IMR-90 (cell line): ENCODE measurements around the gene LRP5. TPM values are rescaled to one million over a fixed set of nuclear protein-coding genes. Genes with fewer than 3 reads are reported as not detected.

Experiments
- ATAC-seq: fragments of 200-7000 bp; cut with Tn5 transposase; 2 replicates; pipeline ENCODE4 v1.9.1; 2020; ENCODE audit warnings: low read depth, mild to moderate bottlenecking, moderate library complexity
- BruUV-seq: library from RNA; stranded (reverse); fragments of 400-500 nt; replicated peaks from 2 replicates; lab custom pipeline; 2021; lab: Mats Ljungman, UMichigan
- CTCF ChIA-PET: fragments of 300-600 bp; formaldehyde crosslinking; extraction: SDS; loops from one replicate; lab custom pipeline; 2021; ENCODE audit warnings: antibody characterized with exemption; lab: Yijun Ruan, JAX
- POLR2A ChIA-PET: fragments of 300-600 bp; sonication (Branson Sonifier 250); formaldehyde crosslinking; loops from one replicate; lab custom pipeline; 2022; ENCODE audit warnings: antibody characterized with exemption; ENCODE audit not compliant: unreplicated experiment; lab: Charles Lee
- DNase-seq: peaks from one replicate; pipeline ENCODE4 v3.0.0; 2013
- H2AFZ ChIP-seq: replicated peaks from 2 replicates; pipeline ENCODE3; 2013; ENCODE audit warnings: low read length, mild to moderate bottlenecking; ENCODE audit not compliant: poor library complexity
- H2AK5ac ChIP-seq: 2 replicates; pipeline ENCODE4 v1.6.1; 2013; ENCODE audit warnings: low read depth, low read length, inconsistent platforms
- H2AK9ac ChIP-seq: replicated peaks from 2 replicates; pipeline ENCODE3; 2013; ENCODE audit warnings: mild to moderate bottlenecking, low read depth, low read length, moderate library complexity; ENCODE audit not compliant: poor library complexity
- H2BK120ac ChIP-seq: 2 replicates; pipeline ENCODE4 v1.6.1; 2013; ENCODE audit warnings: low read depth, low read length, inconsistent platforms
- H2BK15ac ChIP-seq: 3 replicates; pipeline ENCODE4 v1.6.1; 2013; ENCODE audit warnings: low read depth, low read length, inconsistent platforms
- H2BK20ac ChIP-seq: 2 replicates; pipeline ENCODE4 v1.6.1; 2013; ENCODE audit warnings: low read depth, mild to moderate bottlenecking, inconsistent platforms, low read length, moderate library complexity
- H2BK5ac ChIP-seq: 2 replicates; pipeline ENCODE4 v1.6.1; 2013; ENCODE audit warnings: mild to moderate bottlenecking, low read depth, low read length, inconsistent platforms; ENCODE audit not compliant: poor library complexity, severe bottlenecking
- H3K14ac ChIP-seq: replicated peaks from 2 replicates; pipeline ENCODE4 v1.6.1; 2013; ENCODE audit warnings: low read depth, low read length, inconsistent platforms
- H3K18ac ChIP-seq: 2 replicates; pipeline ENCODE4 v1.6.1; 2013; ENCODE audit warnings: low read depth, low read length, control low read depth
- H3K23ac ChIP-seq: 2 replicates; pipeline ENCODE4 v1.6.1; 2013; ENCODE audit warnings: low read depth, low read length, inconsistent platforms
- H3K27ac ChIP-seq: 2 replicates; pipeline ENCODE4 v1.5.1; 2013; ENCODE audit warnings: mild to moderate bottlenecking, control low read depth, low read length; ENCODE audit not compliant: insufficient read depth
- H3K27me3 ChIP-seq: 2 replicates; pipeline ENCODE4 v1.6.1; 2013; ENCODE audit warnings: low read length; ENCODE audit not compliant: control insufficient read depth, insufficient read depth
- H3K36me3 ChIP-seq: 2 replicates; pipeline ENCODE4 v1.6.1; 2013; ENCODE audit warnings: low read length, mixed read lengths; ENCODE audit not compliant: control insufficient read depth, insufficient read depth
- H3K4ac ChIP-seq: 2 replicates; pipeline ENCODE4 v1.6.1; 2013; ENCODE audit warnings: low read depth, low read length, inconsistent platforms
- H3K4me1 ChIP-seq: 2 replicates; pipeline ENCODE4 v1.6.1; 2013; ENCODE audit warnings: low read length, mixed read lengths; ENCODE audit not compliant: control insufficient read depth, insufficient read depth
- H3K4me2 ChIP-seq: 2 replicates; pipeline ENCODE4 v1.6.1; 2013; ENCODE audit warnings: low read depth, mild to moderate bottlenecking, control low read depth, low read length, moderate library complexity
- H3K4me3 ChIP-seq: 2 replicates; pipeline ENCODE4 v1.5.1; 2013; ENCODE audit warnings: low read depth, mild to moderate bottlenecking, control low read depth, low read length, moderate library complexity; ENCODE audit not compliant: insufficient read depth
- H3K56ac ChIP-seq: 2 replicates; pipeline ENCODE4 v1.6.1; 2013; ENCODE audit warnings: low read length, inconsistent platforms; ENCODE audit not compliant: insufficient read depth; ENCODE audit errors: extremely low read depth
- H3K79me1 ChIP-seq, 2 experiments: 2 replicates each; pipeline ENCODE4 v1.6.1; 2013; ENCODE audit warnings: low read length in 2 of 2, inconsistent platforms in 1 of 2, low read depth in 1 of 2
- H3K9ac ChIP-seq: 2 replicates; pipeline ENCODE4 v1.6.1; 2013; ENCODE audit warnings: low read depth, low read length, control low read depth
- H3K9me1 ChIP-seq: 2 replicates; pipeline ENCODE4 v1.6.1; 2013; ENCODE audit warnings: low read length, inconsistent platforms; ENCODE audit not compliant: insufficient read depth
- H3K9me3 ChIP-seq: 2 replicates; pipeline ENCODE4 v1.6.1; 2013; ENCODE audit warnings: low read length; ENCODE audit not compliant: control insufficient read depth, insufficient read depth
- H4K20me1 ChIP-seq: 2 replicates; pipeline ENCODE4 v1.6.1; 2013; ENCODE audit warnings: low read length, inconsistent platforms; ENCODE audit not compliant: insufficient read depth
- H4K5ac ChIP-seq: 2 replicates; pipeline ENCODE4 v1.6.1; 2013; ENCODE audit warnings: mild to moderate bottlenecking, low read depth, low read length, control low read depth
- H4K8ac ChIP-seq, 2 experiments: 2 replicates each; pipeline ENCODE4 v1.6.1; 2013; ENCODE audit warnings: low read depth in 2 of 2, low read length in 2 of 2, control low read depth in 1 of 2, inconsistent platforms in 1 of 2
- H4K91ac ChIP-seq: 2 replicates; pipeline ENCODE4 v1.6.1; 2013; ENCODE audit warnings: low read depth, low read length, inconsistent platforms; ENCODE audit not compliant: insufficient read depth
- BHLHE40 ChIP-seq: fragments of 150-350 bp; IDR thresholded peaks from 2 replicates; pipeline ENCODE4 v1.6.1; 2016; ENCODE audit warnings: mild to moderate bottlenecking, low read depth, low read length
- CEBPB ChIP-seq: IDR thresholded peaks from 2 replicates; pipeline ENCODE4 v1.6.1; 2012; ENCODE audit warnings: low read depth, low read length, improper control_type of control experiment
- CHD1 ChIP-seq: IDR thresholded peaks from 2 replicates; pipeline ENCODE4 v1.6.1; 2012; ENCODE audit warnings: low read depth, low read length, improper control_type of control experiment
- ELK1 ChIP-seq: fragments of 150-350 bp; IDR thresholded peaks from 2 replicates; pipeline ENCODE4 v1.6.1; 2016; ENCODE audit warnings: low read depth, mild to moderate bottlenecking, low read length, moderate library complexity, borderline replicate concordance
- FOS ChIP-seq: fragments of 150-350 bp; IDR thresholded peaks from 2 replicates; pipeline ENCODE4 v1.6.1; 2016; ENCODE audit warnings: low read depth, low read length
- MAFK ChIP-seq: IDR thresholded peaks from 2 replicates; pipeline ENCODE4 v1.6.1; 2012; ENCODE audit warnings: low read depth, low read length, improper control_type of control experiment
- MAZ ChIP-seq: IDR thresholded peaks from 2 replicates; pipeline ENCODE4 v1.6.1; 2012; ENCODE audit warnings: low read depth, mild to moderate bottlenecking, low read length, improper control_type of control experiment, moderate library complexity, borderline replicate concordance
- MXI1 ChIP-seq: IDR thresholded peaks from 2 replicates; pipeline ENCODE4 v1.6.1; 2012; ENCODE audit warnings: low read depth, mild to moderate bottlenecking, low read length, moderate library complexity, borderline replicate concordance
- NFE2L2 ChIP-seq: fragments of 150-350 bp; IDR thresholded peaks from 2 replicates; pipeline ENCODE4 v1.6.1; 2016; ENCODE audit warnings: low read depth, mild to moderate bottlenecking, low read length
- POLR2A ChIP-seq: IDR thresholded peaks from 2 replicates; pipeline ENCODE4 v1.6.1; 2012; ENCODE audit warnings: mild to moderate bottlenecking, low read depth, low read length
- RAD21 ChIP-seq: IDR thresholded peaks from 2 replicates; pipeline ENCODE4 v1.6.1; 2012; ENCODE audit warnings: low read length, improper control_type of control experiment
- RCOR1 ChIP-seq: IDR thresholded peaks from 2 replicates; pipeline ENCODE4 v1.6.1; 2012; ENCODE audit warnings: mild to moderate bottlenecking, low read length, improper control_type of control experiment; ENCODE audit not compliant: insufficient replicate concordance
- RFX5 ChIP-seq: IDR thresholded peaks from 2 replicates; pipeline ENCODE4 v1.8.0; 2012; ENCODE audit warnings: low read depth, mild to moderate bottlenecking, low read length, moderate library complexity
- SMC3 ChIP-seq: fragments of 150-350 bp; IDR thresholded peaks from 2 replicates; pipeline ENCODE4 v1.6.1; 2016; ENCODE audit warnings: low read depth, mild to moderate bottlenecking, antibody characterized with exemption, low read length, moderate library complexity
- USF2 ChIP-seq: fragments of 150-350 bp; IDR thresholded peaks from 2 replicates; pipeline ENCODE4 v1.6.1; 2017; ENCODE audit warnings: mild to moderate bottlenecking, antibody characterized with exemption, low read length, low read depth
- WGBS, 2 experiments: methylation state at CpG; one replicate each; pipeline versions ENCODE4 v1.1.5 to v1.1.7; 2013; ENCODE audit warnings: missing lambda C conversion rate in 2 of 2; ENCODE audit not compliant: insufficient read length in 1 of 2; ENCODE audit errors: extremely low coverage in 2 of 2; 5-methylcytosine and 5-hydroxymethylcytosine counted together
- dilution Hi-C: fragments of 300-500 bp; cut with HindIII; formaldehyde crosslinking; loops from one replicate; pipeline ENCODE4 v1.14.3; 2018; ENCODE audit warnings: low sequenced_read_pairs; ENCODE audit not compliant: unreplicated experiment
- in situ Hi-C: fragments of 300-500 bp; cut with MboI; formaldehyde crosslinking; loops from 3 replicates; pipeline ENCODE4 v1.14.3; 2019; ENCODE audit warnings: low sequenced_read_pairs, inconsistent platforms, mixed read lengths
- intact Hi-C: fragments of 100-400 bp; cut with micrococcal nuclease; formaldehyde crosslinking; loops from 2 replicates; pipeline ENCODE4 v1.10.0; 2022
- polyA plus RNA-seq, 3 experiments: library from polyadenylated mRNA; depleted of rRNA; stranded (reverse); fragments of >200 nt; gene quantifications; 2 replicates each; pipeline ENCODE4 v1.2.3, GENCODE V29; 2012; ENCODE audit warnings: low replicate concordance in 1 of 3
- total RNA-seq: library from RNA; depleted of rRNA; stranded (reverse); fragments of >200 nt; gene quantifications from 2 replicates; pipeline ENCODE4 v1.2.3, GENCODE V29; 2012
- TF ChIP-seq, protein P1 (sequence below): conservative IDR thresholded peaks from 2 replicates; pipeline ENCODE4 v1.5.1; 2012; ENCODE audit warnings: mild to moderate bottlenecking, low read depth, low read length, improper control_type of control experiment

Gene LRP5
- total and polyA plus RNA-seq, 2 of the 4 experiments (the other 2 are of a cell fraction) = 10.4 to 15.0 TPM

DNA sequence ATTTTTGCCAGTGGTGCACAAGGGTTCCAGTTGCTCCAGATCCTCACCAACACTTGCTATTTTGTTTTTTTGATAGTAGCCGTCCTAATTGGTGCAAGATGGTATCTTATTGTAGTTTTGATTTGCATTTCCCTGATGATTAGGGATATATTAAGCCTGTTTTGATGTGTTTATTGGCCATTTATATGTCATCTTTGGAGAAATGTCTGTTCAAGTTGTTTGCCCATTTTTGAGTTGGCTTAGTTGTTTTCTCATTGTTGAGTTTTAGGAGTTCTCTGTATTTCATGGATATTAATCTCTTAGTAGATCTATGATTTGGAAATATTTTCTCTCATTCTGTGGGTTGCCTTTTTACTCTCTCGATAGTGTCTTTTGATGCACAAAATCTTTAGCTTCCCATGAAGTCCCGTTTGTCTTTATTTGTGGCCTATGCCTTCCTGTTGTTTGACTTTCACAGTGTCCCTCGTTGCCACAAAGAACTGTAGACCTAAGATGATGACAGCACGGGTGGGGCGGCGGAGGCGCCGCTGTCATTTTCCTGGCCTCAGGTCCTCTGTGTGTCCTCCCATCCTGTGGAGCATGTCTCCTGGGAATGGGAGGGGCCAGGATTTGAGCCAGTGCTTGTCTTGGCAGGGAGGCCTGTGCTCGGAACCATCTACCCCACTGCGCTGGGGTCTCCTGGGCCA, 33.5 kb downstream of the LRP5 start:
- Histone ChIP-seq H3K56ac (no peak overlapping the region), H3K9me3 (no peaks in the 10 kb centered on the region), H3K27me3 (no peaks in the 10 kb centered on the region), H3K4ac (no peak overlapping the region), H3K4me3 (no peak overlapping the region), H2AK5ac (no peak overlapping the region), H3K36me3 (peaks cover 5% of the 10 kb centered on the region; the same call in 1 of the 2 replicates), H3K18ac (no peak overlapping the region), H4K5ac (no peak overlapping the region), H3K9me1 (peaks cover 3% of the 10 kb centered on the region; the same call in 1 of the 2 replicates), H3K4me2 (no peak overlapping the region), H4K8ac (no peak overlapping the region), H2BK5ac (no peak overlapping the region), H2BK120ac (no peak overlapping the region), H2BK15ac (no peak overlapping the region), H2AK9ac (no peak overlapping the region), H2AFZ (no peak overlapping the region), H4K20me1 (peaks cover 25% of the 10 kb centered on the region), H2BK20ac (no peak overlapping the region), H3K23ac (no peak overlapping the region), H3K27ac (no peak overlapping the region), H4K91ac (no peak overlapping the region), H3K14ac (no peak overlapping the region), H3K9ac (no peak overlapping the region), H3K4me1 (peaks cover 13% of the 10 kb centered on the region; the same call in 1 of the 2 replicates), H3K79me1 (peaks cover 29 to 37% of the 10 kb centered on the region in 2 experiments)
- DNase-seq = no peak
- in situ Hi-C loops (no loop called here), dilution Hi-C loops (no loop called here), intact Hi-C loops (no loop called here)
- ChIA-PET POLR2A (no interaction called here), CTCF (no interaction called here)
- 97% methylated on average over 5 of the region's 11 CpGs; no CpG with 5 or more reads in 1 of the 2 experiments for WGBS, 2 experiments
- BruUV-seq = no TSS peak
- TF ChIP-seq RFX5 (no peak), BHLHE40 (no peak), FOS (no peak), POLR2A (no peak), ELK1 (no peak), CHD1 (no peak), USF2 (no peak), CEBPB (no peak), RCOR1 (no peak), SMC3 (no peak), MXI1 (no peak), NFE2L2 (no peak), MAFK (no peak), RAD21 (no peak), MAZ (no peak)
- TF ChIP-seq, protein P1, sequence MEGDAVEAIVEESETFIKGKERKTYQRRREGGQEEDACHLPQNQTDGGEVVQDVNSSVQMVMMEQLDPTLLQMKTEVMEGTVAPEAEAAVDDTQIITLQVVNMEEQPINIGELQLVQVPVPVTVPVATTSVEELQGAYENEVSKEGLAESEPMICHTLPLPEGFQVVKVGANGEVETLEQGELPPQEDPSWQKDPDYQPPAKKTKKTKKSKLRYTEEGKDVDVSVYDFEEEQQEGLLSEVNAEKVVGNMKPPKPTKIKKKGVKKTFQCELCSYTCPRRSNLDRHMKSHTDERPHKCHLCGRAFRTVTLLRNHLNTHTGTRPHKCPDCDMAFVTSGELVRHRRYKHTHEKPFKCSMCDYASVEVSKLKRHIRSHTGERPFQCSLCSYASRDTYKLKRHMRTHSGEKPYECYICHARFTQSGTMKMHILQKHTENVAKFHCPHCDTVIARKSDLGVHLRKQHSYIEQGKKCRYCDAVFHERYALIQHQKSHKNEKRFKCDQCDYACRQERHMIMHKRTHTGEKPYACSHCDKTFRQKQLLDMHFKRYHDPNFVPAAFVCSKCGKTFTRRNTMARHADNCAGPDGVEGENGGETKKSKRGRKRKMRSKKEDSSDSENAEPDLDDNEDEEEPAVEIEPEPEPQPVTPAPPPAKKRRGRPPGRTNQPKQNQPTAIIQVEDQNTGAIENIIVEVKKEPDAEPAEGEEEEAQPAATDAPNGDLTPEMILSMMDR = no peak
- no peak for ATAC-seq
